ENCODE results near the gene DTWD1.
"Not testable (repeated sequence)": the region's sequence is repeated elsewhere in the genome, so short reads cannot be mapped to it uniquely, and the experiment has no call there.

DTWD1 gene

DNA sequence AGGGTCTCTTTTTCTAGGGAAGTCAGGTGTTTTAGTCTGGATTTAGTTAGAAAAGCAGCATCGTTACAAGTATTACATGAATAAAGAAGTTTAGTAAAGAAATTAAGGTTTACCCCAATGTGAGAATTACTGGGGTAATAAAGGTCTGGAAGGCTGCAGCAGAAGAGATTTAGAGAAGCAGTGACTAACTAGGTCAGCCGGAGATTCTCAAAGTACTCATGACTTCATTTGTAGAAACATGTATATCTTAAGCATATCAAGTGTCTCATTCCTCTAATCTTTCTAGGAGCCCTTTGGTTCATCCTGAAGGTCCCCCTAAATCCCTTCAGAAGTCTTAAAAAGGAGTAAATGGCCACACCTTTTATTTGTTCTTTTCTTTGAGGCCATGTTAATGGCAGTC lies 26.0 kb downstream of the DTWD1 start:
- H3K36me3 ChIP-seq (ENCODE audit: insufficient read depth, low read depth, low read length), result peaks cover 12% of the 10 kb centered on the region; the same call in 1 of the 2 replicates
- no peaks in the 10 kb centered on the region for H3K27me3 ChIP-seq (ENCODE audit: insufficient read depth, low read length)
- H3K27ac ChIP-seq (ENCODE audit: low read length), result no peak overlapping the region
- H3K9me3 ChIP-seq (ENCODE audit: insufficient read depth, low read depth, low read length), result no peaks in the 10 kb centered on the region
- H3K4me1 ChIP-seq (ENCODE audit: insufficient read depth, low read length), result peaks cover 9% of the 10 kb centered on the region
- H3K4me3 ChIP-seq (ENCODE audit: low read length), result no peak overlapping the region
- H3K9ac ChIP-seq (ENCODE audit: low read depth, low read length), result no peak overlapping the region

GRCh38 chr15:49649987-49650386 lies 29.1 kb downstream of the DTWD1 start:
- Histone ChIP-seq H3K9ac (ENCODE audit: low read depth, low read length) (no peak overlapping the region), H3K36me3 (ENCODE audit: insufficient read depth, low read depth, low read length) (peaks cover 1% of the 10 kb centered on the region; the same call in 1 of the 2 replicates), H3K27me3 (ENCODE audit: insufficient read depth, low read length) (no peaks in the 10 kb centered on the region), H3K9me3 (ENCODE audit: insufficient read depth, low read depth, low read length) (peaks cover 22% of the 10 kb centered on the region; the same call in 1 of the 2 replicates), H3K4me1 (ENCODE audit: insufficient read depth, low read length) (no peaks in the 10 kb centered on the region), H3K27ac (ENCODE audit: low read length) (no peak overlapping the region), H3K4me3 (ENCODE audit: low read length) (no peak overlapping the region)

- Histone ChIP-seq H3K4me1 (ENCODE audit: insufficient read depth, low read length) (no peaks in the 10 kb centered on the region), H3K9ac (ENCODE audit: low read depth, low read length) (no peak overlapping the region), H3K27ac (ENCODE audit: low read length) (no peak overlapping the region), H3K36me3 (ENCODE audit: insufficient read depth, low read depth, low read length) (no peaks in the 10 kb centered on the region), H3K4me3 (ENCODE audit: low read length) (no peak overlapping the region), H3K27me3 (ENCODE audit: insufficient read depth, low read length) (no peaks in the 10 kb centered on the region), H3K9me3 (ENCODE audit: insufficient read depth, low read depth, low read length) (peaks cover 22% of the 10 kb centered on the region; the same call in 1 of the 2 replicates)
Measured at GRCh38 chr15:49650676-49651075, 29.8 kb downstream of the DTWD1 start.

DNA sequence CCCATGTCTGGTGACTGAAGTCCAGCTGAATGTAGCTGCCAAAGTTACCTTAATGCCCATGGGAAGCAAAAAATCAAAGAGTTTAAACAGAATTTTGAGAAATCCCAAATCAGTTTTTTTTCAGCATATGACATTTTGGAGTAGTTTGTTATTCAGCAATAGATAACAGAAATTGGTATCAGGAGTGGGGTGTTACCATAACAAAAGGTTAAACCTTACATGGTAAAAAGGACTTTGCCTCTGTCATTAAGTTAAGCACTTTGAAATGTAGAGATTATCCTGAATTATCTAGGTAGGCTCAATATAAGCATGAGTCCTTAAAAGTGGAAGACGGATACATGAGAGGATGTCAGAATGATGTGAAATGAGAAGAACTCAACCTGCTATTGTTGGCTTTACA lies 32.1 kb downstream of the DTWD1 start:
- Histone ChIP-seq H3K9ac (ENCODE audit: low read depth, low read length) (no peak overlapping the region), H3K27ac (ENCODE audit: low read length) (no peak overlapping the region), H3K4me1 (ENCODE audit: insufficient read depth, low read length) (no peaks in the 10 kb centered on the region), H3K9me3 (ENCODE audit: insufficient read depth, low read depth, low read length) (peaks cover 26% of the 10 kb centered on the region; the same call in 1 of the 2 replicates), H3K27me3 (ENCODE audit: insufficient read depth, low read length) (no peaks in the 10 kb centered on the region), H3K36me3 (ENCODE audit: insufficient read depth, low read depth, low read length) (no peaks in the 10 kb centered on the region), H3K4me3 (ENCODE audit: low read length) (no peak overlapping the region)

GRCh38 chr15:49656734-49657133 lies 35.9 kb downstream of the DTWD1 start:
- Histone ChIP-seq H3K4me1 (ENCODE audit: insufficient read depth, low read length) (no peaks in the 10 kb centered on the region), H3K27ac (ENCODE audit: low read length) (no peak overlapping the region), H3K27me3 (ENCODE audit: insufficient read depth, low read length) (no peaks in the 10 kb centered on the region), H3K9me3 (ENCODE audit: insufficient read depth, low read depth, low read length) (peaks cover 26% of the 10 kb centered on the region; the same call in 1 of the 2 replicates), H3K9ac (ENCODE audit: low read depth, low read length) (no peak overlapping the region), H3K36me3 (ENCODE audit: insufficient read depth, low read depth, low read length) (no peaks in the 10 kb centered on the region), H3K4me3 (ENCODE audit: low read length) (no peak overlapping the region)

GRCh38 chr15:49664716-49665115 lies 43.9 kb downstream of the DTWD1 start:
- Histone ChIP-seq H3K27me3 (ENCODE audit: insufficient read depth, low read length) (no peaks in the 10 kb centered on the region), H3K36me3 (ENCODE audit: insufficient read depth, low read depth, low read length) (no peaks in the 10 kb centered on the region), H3K9ac (ENCODE audit: low read depth, low read length) (no peak overlapping the region)

GRCh38 chr15:49666486-49666885 lies 45.6 kb downstream of the DTWD1 start:
- H3K27ac ChIP-seq (ENCODE audit: low read length); H3K9me3 ChIP-seq (ENCODE audit: insufficient read depth, low read depth, low read length); H3K27me3 ChIP-seq (ENCODE audit: insufficient read depth, low read length); H3K9ac ChIP-seq (ENCODE audit: low read depth, low read length); H3K4me3 ChIP-seq (ENCODE audit: low read length); H3K36me3 ChIP-seq (ENCODE audit: insufficient read depth, low read depth, low read length): not testable (repeated sequence)
- peaks cover 11% of the 10 kb centered on the region; the same call in 1 of the 2 replicates for H3K4me1 ChIP-seq (ENCODE audit: insufficient read depth, low read length)

More at GRCh38 chr15:49664716-49665115, 43.9 kb downstream of the DTWD1 start:
- Histone ChIP-seq H3K4me1 (ENCODE audit: insufficient read depth, low read length) (peaks cover 6% of the 10 kb centered on the region; the same call in 1 of the 2 replicates), H3K4me3 (ENCODE audit: low read length) (no peak overlapping the region), H3K9me3 (ENCODE audit: insufficient read depth, low read depth, low read length) (no peaks in the 10 kb centered on the region), H3K27ac (ENCODE audit: low read length) (no peak overlapping the region)

- Histone ChIP-seq H3K9me3 (ENCODE audit: insufficient read depth, low read depth, low read length) (no peaks in the 10 kb centered on the region), H3K4me3 (ENCODE audit: low read length) (no peak overlapping the region), H3K27ac (ENCODE audit: low read length) (no peak overlapping the region), H3K4me1 (ENCODE audit: insufficient read depth, low read length) (peaks cover 11% of the 10 kb centered on the region; the same call in 1 of the 2 replicates), H3K9ac (ENCODE audit: low read depth, low read length) (no peak overlapping the region), H3K27me3 (ENCODE audit: insufficient read depth, low read length) (no peaks in the 10 kb centered on the region), H3K36me3 (ENCODE audit: insufficient read depth, low read depth, low read length) (no peaks in the 10 kb centered on the region)
Measured at GRCh38 chr15:49669288-49669687, 48.4 kb downstream of the DTWD1 start.

DNA sequence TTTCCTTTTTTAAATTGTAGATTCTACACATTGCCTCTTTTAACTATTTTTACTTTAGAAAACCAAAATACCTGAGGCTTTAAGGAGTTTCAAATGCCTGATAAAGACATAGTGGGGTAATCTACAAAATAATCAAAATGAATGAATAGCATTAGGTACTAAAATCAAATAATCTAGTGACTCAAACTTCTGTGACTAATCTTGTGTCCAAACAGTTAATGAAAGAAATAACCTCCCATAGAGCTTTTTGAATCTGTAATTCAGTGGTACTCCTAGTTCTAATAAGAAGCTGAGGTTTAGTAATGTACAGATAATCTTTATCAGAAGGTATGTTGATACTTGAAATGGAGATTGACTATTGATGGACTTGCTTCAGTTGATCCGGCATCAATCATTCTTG lies 53.0 kb downstream of the DTWD1 start:
- Histone ChIP-seq H3K27me3 (ENCODE audit: insufficient read depth, low read length) (no peaks in the 10 kb centered on the region), H3K9ac (ENCODE audit: low read depth, low read length) (no peak overlapping the region), H3K27ac (ENCODE audit: low read length) (no peak overlapping the region), H3K9me3 (ENCODE audit: insufficient read depth, low read depth, low read length) (no peaks in the 10 kb centered on the region), H3K36me3 (ENCODE audit: insufficient read depth, low read depth, low read length) (no peaks in the 10 kb centered on the region), H3K4me3 (ENCODE audit: low read length) (no peak overlapping the region), H3K4me1 (ENCODE audit: insufficient read depth, low read length) (peaks cover 14% of the 10 kb centered on the region; the same call in 1 of the 2 replicates)

- Histone ChIP-seq H3K27me3 (ENCODE audit: insufficient read depth, low read length) (no peaks in the 10 kb centered on the region), H3K36me3 (ENCODE audit: insufficient read depth, low read depth, low read length) (no peaks in the 10 kb centered on the region), H3K4me3 (ENCODE audit: low read length) (no peak overlapping the region), H3K27ac (ENCODE audit: low read length) (no peak overlapping the region), H3K9ac (ENCODE audit: low read depth, low read length) (no peak overlapping the region), H3K9me3 (ENCODE audit: insufficient read depth, low read depth, low read length) (no peaks in the 10 kb centered on the region), H3K4me1 (ENCODE audit: insufficient read depth, low read length) (peaks cover 12% of the 10 kb centered on the region; the same call in 1 of the 2 replicates)
Measured at GRCh38 chr15:49674370-49674769, 53.5 kb downstream of the DTWD1 start.

DNA sequence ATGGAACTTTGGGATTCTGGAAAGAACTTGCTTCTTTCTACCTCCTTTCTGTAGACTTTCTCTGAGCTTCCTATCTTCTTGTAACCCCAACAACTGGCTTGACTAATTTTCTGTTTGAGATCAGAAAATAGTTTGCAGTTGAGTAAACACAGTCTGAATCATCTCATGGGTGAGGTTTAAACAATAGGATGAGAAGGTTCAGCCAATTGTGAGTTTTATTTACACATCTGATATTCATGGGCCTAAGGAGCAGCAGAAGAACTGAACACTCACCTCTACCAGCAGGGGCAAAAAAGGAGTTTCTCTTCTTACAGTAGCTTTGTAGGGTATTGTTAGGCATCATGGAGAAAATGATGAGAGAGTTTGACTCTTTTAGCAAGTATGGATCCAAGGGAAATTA lies 54.2 kb downstream of the DTWD1 start:
- H3K9me3 ChIP-seq (ENCODE audit: insufficient read depth, low read depth, low read length), result no peaks in the 10 kb centered on the region
- no peaks in the 10 kb centered on the region for H3K36me3 ChIP-seq (ENCODE audit: insufficient read depth, low read depth, low read length)
- H3K27ac ChIP-seq (ENCODE audit: low read length), result no peak overlapping the region
- H3K4me3 ChIP-seq (ENCODE audit: low read length), result no peak overlapping the region
- no peak overlapping the region for H3K9ac ChIP-seq (ENCODE audit: low read depth, low read length)
- peaks cover 5% of the 10 kb centered on the region; the same call in 1 of the 2 replicates for H3K4me1 ChIP-seq (ENCODE audit: insufficient read depth, low read length)
- no peaks in the 10 kb centered on the region for H3K27me3 ChIP-seq (ENCODE audit: insufficient read depth, low read length)

- H3K27ac ChIP-seq (ENCODE audit: low read length), result no peak overlapping the region
- H3K4me3 ChIP-seq (ENCODE audit: low read length), result no peak overlapping the region
- H3K27me3 ChIP-seq (ENCODE audit: insufficient read depth, low read length), result no peaks in the 10 kb centered on the region
- H3K4me1 ChIP-seq (ENCODE audit: insufficient read depth, low read length), result peaks cover 3% of the 10 kb centered on the region; the same call in 1 of the 2 replicates
- H3K36me3 ChIP-seq (ENCODE audit: insufficient read depth, low read depth, low read length), result no peaks in the 10 kb centered on the region
- no peaks in the 10 kb centered on the region for H3K9me3 ChIP-seq (ENCODE audit: insufficient read depth, low read depth, low read length)
- H3K9ac ChIP-seq (ENCODE audit: low read depth, low read length), result no peak overlapping the region
Measured at GRCh38 chr15:49678655-49679054, 57.8 kb downstream of the DTWD1 start.

All from iPS-20b (cell line).